HG02798 (cell line): ENCODE measurements around the gene ZNF865.
"Not testable (repeated sequence)": the region's sequence is repeated elsewhere in the genome, so short reads cannot be mapped to it uniquely, and the experiment has no call there.

ENCODE experiments used
- ATAC-seq: cut with Tn5 transposase; IDR thresholded peaks from one replicate; pipeline ENCODE4 v1.9.1; 2021; ENCODE audit warnings: mild to moderate bottlenecking; ENCODE audit not compliant: unreplicated experiment, poor library complexity

ZNF865 gene

GRCh38 chr19:55605637-55606470, at the start of gene ZNF865:
Gene ZNF865 (plus strand): TSS chr19:55605647. CDS start chr19:55613619, 7,972 bp downstream.
- peak; percentile 17 for ATAC-seq

DNA sequence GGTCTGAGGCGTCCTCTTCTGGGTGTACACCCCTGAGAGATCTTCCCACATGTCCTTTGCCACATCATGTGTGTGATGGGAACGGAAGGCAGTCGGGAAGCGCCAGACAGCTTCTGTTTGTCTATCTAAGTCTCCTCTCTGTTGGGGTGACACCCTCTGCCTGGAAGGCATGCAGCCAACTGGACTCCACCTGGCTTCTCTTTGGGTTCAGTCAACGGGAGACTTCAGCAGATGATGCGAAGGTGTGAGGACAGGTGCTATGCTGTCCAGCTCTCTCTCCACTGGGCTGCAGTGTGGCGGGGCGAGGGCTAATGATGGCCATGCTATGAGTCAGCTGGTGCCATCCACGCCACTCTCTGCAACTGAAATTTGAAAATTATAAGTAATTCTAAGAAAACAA, 45.8 kb upstream of the ZNF865 start:
- ATAC-seq = no peak

- no peak for ATAC-seq
Observed at GRCh38 chr19:55563261-55563690, 42.2 kb upstream of the ZNF865 start.

DNA sequence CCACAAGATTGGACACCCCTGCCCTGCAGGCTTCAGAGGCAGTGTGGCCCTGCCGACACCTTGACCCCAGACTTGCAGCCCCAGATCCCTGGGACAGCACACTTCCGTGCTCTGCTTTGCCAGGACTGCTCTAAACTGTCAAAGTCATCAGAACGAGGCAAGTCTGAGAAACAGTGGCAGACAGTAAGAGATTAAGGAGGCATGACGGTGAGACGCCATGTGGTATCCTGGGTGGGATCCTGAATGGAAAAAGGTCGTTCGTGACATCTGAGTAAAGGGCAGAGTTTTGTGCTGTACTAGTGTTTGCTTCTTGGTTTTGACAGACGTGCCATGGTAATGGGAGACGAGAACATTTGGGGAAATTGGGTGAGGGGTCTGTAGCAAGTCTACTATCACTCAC, 38.6 kb upstream of the ZNF865 start:
- no peak for ATAC-seq

DNA sequence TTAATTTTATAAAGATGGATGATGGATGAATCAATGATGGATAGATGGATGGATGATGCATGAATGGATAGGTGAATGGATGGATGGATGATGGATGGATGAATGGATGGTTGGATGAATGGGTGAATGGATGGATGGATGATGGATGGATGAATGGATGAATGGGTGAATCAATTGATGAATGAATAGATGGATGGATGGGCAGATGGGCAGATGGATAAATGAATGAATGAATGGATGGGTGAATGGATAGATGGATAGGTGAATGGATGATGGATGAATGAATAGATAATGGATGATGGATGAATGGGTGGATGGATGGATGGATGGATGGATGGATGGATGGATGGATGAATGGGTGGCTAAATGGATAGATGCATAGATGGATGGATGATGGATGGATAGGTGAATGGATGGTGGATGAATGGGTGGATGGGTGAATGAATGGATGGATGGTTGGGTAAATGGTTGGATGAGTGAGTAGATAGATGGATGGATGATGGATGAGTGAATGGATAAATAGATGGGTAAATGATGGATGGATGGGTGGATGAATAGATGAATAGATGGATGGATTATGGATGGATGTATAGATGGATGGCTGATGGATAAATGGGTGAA, 37.6 kb upstream of the ZNF865 start:
- no peak for ATAC-seq

DNA sequence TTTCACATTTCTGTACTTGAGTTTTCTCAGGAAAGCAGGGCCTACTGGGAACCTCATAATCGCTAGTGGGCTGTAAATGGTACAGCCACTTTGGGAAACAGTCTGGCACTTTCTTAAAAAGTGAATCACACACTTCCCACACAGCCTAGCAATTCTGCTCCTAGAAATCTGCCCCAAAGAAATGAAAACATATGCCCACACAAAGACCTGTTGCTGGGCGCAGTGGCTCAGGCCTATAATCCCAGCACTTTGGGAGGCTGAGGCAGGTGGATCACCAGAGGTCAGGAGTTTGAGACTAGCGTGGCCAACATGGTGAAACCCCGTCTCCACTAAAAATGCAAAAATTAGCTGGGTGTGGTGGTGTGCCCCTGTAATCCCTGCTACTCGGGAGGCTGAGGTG, 36.0 kb upstream of the ZNF865 start:
- ATAC-seq = not testable (repeated sequence)

DNA sequence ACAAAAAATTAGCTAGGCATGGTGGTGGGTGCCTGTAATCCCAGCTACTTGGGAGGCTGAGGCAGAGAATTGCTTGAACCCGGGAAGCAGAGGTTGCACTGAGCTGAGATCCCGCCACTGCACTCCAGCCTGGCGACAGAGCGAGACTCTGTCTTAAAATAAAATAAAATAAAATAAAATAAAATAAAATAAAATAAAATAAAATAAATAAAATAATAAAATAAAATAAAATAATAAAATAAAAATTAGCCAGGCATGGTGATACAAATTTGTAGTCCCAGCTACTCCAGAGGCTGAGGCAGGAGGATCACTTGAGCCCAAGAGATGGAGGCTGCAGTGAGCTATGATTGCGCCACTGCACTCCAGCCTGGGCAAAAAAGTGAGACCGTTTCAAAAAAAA, 31.5 kb upstream of the ZNF865 start:
- not testable (repeated sequence) for ATAC-seq

GRCh38 chr19:55576746-55577145, 28.7 kb upstream of the ZNF865 start:
- no peak for ATAC-seq

- ATAC-seq = no peak
Observed at GRCh38 chr19:55578031-55578760, 27.3 kb upstream of the ZNF865 start.

GRCh38 chr19:55578761-55579747, 26.4 kb upstream of the ZNF865 start:
- ATAC-seq = no peak

DNA sequence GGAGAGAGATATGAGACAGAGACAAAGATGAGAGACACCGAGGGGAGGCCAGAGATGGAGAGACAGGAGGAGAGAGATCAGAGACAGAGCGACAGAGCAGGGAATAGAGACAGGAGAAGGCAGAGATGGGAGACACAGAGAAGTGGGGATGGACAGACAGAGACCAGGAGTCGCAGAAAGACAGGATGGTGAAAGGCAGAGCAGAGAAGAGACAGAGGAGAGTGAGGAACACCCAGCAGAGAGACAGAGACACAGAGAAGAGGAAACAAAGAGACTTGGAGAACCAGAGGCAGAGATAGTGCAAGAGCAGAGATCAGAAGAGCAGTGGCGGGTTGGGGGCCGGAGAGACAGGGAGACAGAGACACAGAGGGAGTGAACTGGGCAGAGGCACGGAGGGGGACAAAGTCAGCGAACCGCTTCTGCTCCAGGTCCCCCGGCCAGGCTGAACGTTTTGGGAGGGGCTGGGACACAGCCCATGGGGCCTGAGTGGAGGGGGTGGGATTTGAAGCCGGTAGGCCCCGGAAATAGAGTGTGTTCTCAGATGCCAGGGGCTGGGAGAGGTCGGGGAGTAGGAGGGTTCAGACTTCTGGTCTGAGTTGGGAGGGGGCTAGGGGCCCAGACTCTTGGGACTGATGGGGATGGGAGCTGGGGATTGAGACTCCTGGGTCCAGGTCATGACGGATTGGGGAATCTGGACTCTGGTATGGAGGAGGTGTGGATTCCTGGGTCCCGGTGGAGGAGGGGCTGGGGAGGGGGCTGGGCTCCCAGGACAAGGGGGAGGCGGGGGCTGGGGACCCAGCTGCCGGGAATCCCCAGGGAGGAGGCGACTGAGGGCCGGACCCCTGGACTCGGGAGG, 25.5 kb upstream of the ZNF865 start:
- peak; percentile 14 for ATAC-seq

- ATAC-seq = peak; percentile 54
Observed at GRCh38 chr19:55580628-55581144, 24.8 kb upstream of the ZNF865 start, which contains the start of gene ZNF579. Gene ZNF579 (minus strand): TSS chr19:55580848. CDS start chr19:55579639, 1,209 bp downstream.

- ATAC-seq = no peak
Observed at GRCh38 chr19:55581145-55581822, 24.2 kb upstream of the ZNF865 start.

DNA sequence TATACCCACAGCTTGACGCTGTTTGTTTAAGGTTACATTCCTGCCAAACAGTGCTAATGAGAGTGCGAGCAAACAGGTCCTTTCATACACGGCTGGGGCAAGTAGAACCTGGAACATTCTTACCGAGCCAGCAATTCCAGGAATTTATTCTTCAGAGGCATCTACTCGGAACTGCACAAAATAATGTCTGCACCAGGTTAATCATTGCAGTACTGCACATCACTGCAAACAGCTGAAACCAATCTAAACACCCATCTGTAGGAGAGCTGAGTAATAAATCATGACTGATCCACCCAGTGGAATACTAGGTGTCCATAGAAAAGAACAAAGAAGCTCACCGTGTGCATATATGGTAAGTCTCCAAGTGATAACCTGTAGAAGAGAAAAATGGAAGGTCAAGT, 23.6 kb upstream of the ZNF865 start:
- ATAC-seq = no peak

DNA sequence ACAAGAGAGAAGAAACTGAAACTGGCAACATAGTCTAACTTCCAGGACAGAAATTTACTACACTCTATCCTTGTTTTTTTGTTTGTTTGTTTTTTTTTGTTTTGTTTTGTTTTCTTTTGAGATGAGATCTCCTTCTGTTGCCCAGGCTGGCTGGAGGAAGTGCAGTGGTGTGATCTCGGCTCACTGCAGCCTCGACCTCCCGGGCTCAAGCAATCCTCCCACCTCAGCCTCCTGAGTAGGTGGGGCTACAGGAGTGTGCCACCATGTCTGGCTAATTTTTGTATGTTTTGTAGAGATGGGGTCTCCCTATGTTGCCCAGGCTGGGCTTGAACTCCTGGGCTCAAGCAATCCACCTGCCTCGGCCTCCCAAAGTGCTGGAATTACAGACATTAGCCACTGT, 23.2 kb upstream of the ZNF865 start:
- ATAC-seq = not testable (repeated sequence)

GRCh38 chr19:55583897-55584296, 21.6 kb upstream of the ZNF865 start:
- ATAC-seq = not testable (repeated sequence)

- ATAC-seq = no peak
Observed at GRCh38 chr19:55584871-55585270, 20.6 kb upstream of the ZNF865 start.
